ENCODE results near the gene TMEM212.

DNA sequence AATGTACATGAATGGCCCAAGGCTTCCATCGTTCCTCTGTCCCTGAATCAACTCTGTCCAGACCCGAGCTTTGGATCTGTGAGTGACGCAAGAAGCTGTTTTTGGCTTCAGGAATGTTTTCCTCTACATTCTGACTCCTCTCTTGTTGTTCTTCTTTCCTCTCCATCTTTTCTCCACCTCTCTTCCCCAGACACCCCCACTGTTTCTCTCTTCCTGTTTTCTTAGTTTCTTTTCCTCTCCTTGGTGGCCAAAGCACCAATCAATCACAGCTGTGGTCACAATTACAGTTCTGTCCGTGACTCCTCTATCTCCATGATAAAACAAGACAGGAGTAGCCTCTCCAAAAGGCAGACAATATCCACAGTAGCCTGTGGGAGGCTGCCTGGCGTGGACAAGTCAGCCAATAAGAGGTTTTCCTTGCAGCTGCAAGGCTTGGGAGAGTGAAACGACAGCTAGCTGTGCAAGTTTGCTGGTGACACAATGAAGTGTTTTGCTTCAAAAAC lies 4.9 kb upstream of the TMEM212 start:
- no peak for TF ChIP-seq TAF1 (IDR thresholded peaks at IDR 0.05; ENCODE audit: borderline replicate concordance, low read depth, low read length)
- no peak for TF ChIP-seq POLR2A (IDR thresholded peaks at IDR 0.05; ENCODE audit: low read depth, low read length)

Measured in GM12892 (cell line).